HFFc6 (cell line): ENCODE measurements around the gene NCKAP5. TPM values are rescaled to one million over a fixed set of nuclear protein-coding genes. Genes with fewer than 3 reads are reported as not detected.
"Not testable (repeated sequence)": the region's sequence is repeated elsewhere in the genome, so short reads cannot be mapped to it uniquely, and the experiment has no call there.

Source experiments
- DNase-seq: peaks from one replicate; pipeline ENCODE4 v3.0.0-alpha.2; 2018
- H3K27ac Mint-ChIP-seq: 2 replicates; pipeline ENCODE4 v1.8.0; 2020; ENCODE audit warnings: mild to moderate bottlenecking, mixed read lengths
- H3K27me3 Mint-ChIP-seq: 2 replicates; pipeline ENCODE4 v1.8.0; 2021; ENCODE audit warnings: mild to moderate bottlenecking, moderate library complexity, mixed read lengths; ENCODE audit not compliant: insufficient read depth
- H3K36me3 Mint-ChIP-seq: 2 replicates; pipeline ENCODE4 v1.8.0; 2021; ENCODE audit warnings: low read depth, mixed read lengths
- H3K4me1 Mint-ChIP-seq: 2 replicates; pipeline ENCODE4 v1.8.0; 2020; ENCODE audit warnings: low read depth, mixed read lengths
- H3K4me3 Mint-ChIP-seq: 2 replicates; pipeline ENCODE4 v1.8.0; 2020; ENCODE audit warnings: mild to moderate bottlenecking, moderate library complexity, mixed read lengths
- H3K9me3 Mint-ChIP-seq: 2 replicates; pipeline ENCODE4 v1.8.0; 2020; ENCODE audit warnings: mild to moderate bottlenecking, mixed read lengths
- total RNA-seq, 6 experiments: library from RNA; stranded (reverse); fragmentation: NEBNext Ultra II Directional; extraction: Animal tissue kit (Norgen Biotek cat#: 25700); gene quantifications; 2 replicates in 1 of 6; 3 replicates in 5 of 6; pipeline ENCODE4 v1.2.3, GENCODE V29; 2021
- TF ChIP-seq, protein P1 (sequence below): fragments of 200-600 bp; sonication (generic); IDR thresholded peaks from 2 replicates; pipeline ENCODE4 v1.5.0; 2021; ENCODE audit warnings: antibody characterized with exemption, mild to moderate bottlenecking

The NCKAP5 gene
- total RNA-seq, 6 experiments from 2014 or later: 0.31 to 4.0 (median 3.1) TPM

DNA sequence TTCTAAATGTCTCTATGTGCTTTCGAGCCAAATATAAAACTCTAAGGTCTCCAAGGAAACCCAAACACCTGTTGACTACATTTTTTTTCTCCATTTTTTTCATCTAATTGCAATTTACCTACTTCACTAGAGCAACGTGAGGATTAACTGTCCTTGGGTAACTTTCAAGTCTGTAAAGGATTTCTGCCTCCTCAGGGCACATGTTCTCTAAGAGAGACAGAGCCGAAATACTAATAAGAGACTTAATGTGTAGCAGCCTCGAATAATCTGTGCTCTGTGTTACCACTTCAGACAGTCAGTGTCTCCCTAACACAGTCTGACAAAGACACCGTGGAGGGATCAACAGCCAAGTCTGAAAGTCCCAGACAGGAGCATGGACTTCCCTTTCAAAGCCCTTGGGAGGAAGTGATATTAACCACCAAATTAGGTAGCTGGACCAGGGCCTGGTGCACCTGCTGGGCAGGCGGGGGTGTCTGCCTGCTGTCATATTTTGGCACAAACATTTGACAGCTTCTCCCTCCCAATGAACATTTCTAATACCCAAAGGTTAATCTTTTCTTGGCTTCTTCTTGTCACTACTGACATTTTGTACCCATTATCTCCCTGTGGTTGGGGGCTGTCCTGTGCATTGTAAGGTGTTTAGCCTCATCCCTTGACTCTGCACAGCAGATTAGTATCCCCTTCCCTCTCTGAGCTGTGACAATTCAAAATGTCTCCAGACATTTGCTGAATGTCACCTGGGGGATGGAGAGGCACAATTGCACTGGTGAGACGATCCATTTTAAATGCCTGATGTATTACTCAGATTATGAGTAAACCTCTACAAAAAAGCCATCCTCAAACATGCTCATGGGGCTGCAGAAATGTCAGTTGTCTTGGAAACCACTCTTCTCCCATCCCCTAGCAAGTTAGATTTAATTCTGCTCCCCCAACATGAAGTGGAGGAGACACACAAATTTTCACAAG is 852.6 kb downstream of the NCKAP5 start:
- Mint-ChIP-seq H3K9me3 (peaks cover 3% of the 10 kb centered on the region; the same call in 1 of the 2 replicates), H3K27me3 (peaks cover 2% of the 10 kb centered on the region; the same call in 1 of the 2 replicates), H3K4me1 (peaks cover 27% of the 10 kb centered on the region; the same call in 1 of the 2 replicates), H3K4me3 (no peak overlapping the region), H3K27ac (no peak overlapping the region), H3K36me3 (no peaks in the 10 kb centered on the region)
- TF ChIP-seq, protein P1, sequence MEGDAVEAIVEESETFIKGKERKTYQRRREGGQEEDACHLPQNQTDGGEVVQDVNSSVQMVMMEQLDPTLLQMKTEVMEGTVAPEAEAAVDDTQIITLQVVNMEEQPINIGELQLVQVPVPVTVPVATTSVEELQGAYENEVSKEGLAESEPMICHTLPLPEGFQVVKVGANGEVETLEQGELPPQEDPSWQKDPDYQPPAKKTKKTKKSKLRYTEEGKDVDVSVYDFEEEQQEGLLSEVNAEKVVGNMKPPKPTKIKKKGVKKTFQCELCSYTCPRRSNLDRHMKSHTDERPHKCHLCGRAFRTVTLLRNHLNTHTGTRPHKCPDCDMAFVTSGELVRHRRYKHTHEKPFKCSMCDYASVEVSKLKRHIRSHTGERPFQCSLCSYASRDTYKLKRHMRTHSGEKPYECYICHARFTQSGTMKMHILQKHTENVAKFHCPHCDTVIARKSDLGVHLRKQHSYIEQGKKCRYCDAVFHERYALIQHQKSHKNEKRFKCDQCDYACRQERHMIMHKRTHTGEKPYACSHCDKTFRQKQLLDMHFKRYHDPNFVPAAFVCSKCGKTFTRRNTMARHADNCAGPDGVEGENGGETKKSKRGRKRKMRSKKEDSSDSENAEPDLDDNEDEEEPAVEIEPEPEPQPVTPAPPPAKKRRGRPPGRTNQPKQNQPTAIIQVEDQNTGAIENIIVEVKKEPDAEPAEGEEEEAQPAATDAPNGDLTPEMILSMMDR: no peak
- no peak for DNase-seq

GRCh38 chr2:132703396-132703795 is 864.9 kb downstream of the NCKAP5 start:
- DNase-seq: no peak
- Mint-ChIP-seq H3K9me3 (no peaks in the 10 kb centered on the region), H3K4me1 (peaks cover 30% of the 10 kb centered on the region), H3K27me3 (no peaks in the 10 kb centered on the region; the same call in 1 of the 2 replicates), H3K27ac (no peak overlapping the region), H3K36me3 (no peaks in the 10 kb centered on the region), H3K4me3 (no peak overlapping the region)
- TF ChIP-seq, protein P1: no peak

- peaks cover 40% of the 10 kb centered on the region for H3K4me1 Mint-ChIP-seq
- H3K36me3 Mint-ChIP-seq: no peaks in the 10 kb centered on the region
- H3K9me3 Mint-ChIP-seq: no peaks in the 10 kb centered on the region
- DNase-seq: peak; percentile 32
- H3K27me3 Mint-ChIP-seq: no peaks in the 10 kb centered on the region; the same call in 1 of the 2 replicates
- TF ChIP-seq, protein P1: no peak
- peak overlapping the region; percentile 61; the same call in 1 of the 2 replicates for H3K4me3 Mint-ChIP-seq
- H3K27ac Mint-ChIP-seq: peak overlapping the region; percentile 45; the same call in 1 of the 2 replicates
These were observed 866.5 kb downstream of the NCKAP5 start for GRCh38 chr2:132701810-132702209.

DNA sequence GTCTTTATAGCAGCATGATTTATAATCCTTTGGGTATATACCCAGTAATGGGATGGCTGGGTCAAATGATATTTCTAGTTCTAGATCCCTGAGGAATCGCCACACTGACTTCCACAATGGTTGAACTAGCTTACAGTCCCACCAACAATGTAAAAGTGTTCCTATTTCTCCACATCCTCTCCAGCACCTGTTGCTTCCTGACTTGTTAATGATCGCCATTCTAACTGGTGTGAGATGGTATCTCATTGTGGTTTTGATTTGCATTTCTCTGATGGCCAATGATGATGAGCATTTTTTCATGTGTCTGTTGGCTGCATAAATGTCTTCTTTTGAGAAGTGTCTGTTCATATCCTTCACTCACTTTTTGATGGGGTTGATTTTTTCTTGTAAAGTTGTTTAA is 868.5 kb downstream of the NCKAP5 start:
- H3K36me3 Mint-ChIP-seq, H3K27ac Mint-ChIP-seq, DNase-seq, H3K27me3 Mint-ChIP-seq, H3K9me3 Mint-ChIP-seq, H3K4me3 Mint-ChIP-seq: not testable (repeated sequence)
- H3K4me1 Mint-ChIP-seq: peaks cover 48% of the 10 kb centered on the region

DNA sequence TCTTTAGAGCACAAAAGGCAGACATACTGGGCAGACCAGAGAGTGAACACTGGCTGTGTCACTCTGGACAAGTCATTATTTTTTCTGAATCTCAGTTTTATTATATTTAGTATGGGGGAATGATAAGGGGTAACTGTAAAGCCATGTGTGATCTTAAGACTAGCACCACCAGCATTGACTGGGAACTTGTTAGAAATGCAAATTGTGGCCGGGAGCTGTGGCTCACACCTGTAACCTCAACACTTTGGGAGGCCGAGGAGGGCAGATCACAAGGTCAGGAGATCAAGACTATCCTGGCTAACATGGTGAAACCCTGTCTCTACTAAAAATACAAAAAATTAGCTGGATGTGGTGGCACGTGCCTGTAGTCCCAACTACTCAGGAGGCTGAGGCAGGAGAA is 869.9 kb downstream of the NCKAP5 start:
- not testable (repeated sequence) for H3K27me3 Mint-ChIP-seq, H3K27ac Mint-ChIP-seq, H3K4me3 Mint-ChIP-seq, H3K36me3 Mint-ChIP-seq, DNase-seq, H3K9me3 Mint-ChIP-seq
- H3K4me1 Mint-ChIP-seq: peaks cover 48% of the 10 kb centered on the region

DNA sequence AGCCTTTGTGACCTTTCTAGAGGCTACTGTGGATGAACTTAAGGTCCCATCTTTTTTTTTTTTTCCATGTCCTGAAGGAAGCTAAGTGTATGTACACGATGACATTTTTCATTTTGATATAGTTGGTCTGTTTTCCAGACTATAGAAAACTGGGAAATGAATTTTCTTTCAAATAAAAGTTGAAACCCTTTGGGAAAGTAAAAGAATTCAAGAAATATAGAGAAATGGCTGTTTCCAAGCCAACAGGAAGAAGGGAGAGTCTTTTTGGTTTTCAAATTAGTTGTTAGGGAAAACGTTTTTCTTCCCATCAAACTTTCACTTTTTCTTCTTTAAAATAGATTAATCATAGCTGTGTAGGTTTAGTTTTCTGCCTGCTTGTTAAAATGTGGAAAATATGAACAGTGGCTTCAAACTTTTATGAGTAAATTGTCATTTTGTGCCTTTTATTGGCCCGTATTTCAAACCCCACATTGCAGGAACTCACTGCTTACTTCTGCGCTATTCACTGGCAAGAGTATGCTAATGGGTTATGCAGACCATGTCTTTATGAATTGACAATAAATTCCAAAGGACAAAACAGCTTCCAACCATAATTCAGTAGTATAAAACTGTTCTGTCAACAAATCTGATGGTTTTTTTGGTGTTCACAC is 870.6 kb downstream of the NCKAP5 start:
- Mint-ChIP-seq H3K27ac (no peak overlapping the region), H3K9me3 (no peaks in the 10 kb centered on the region), H3K4me3 (peak overlapping the region; percentile 28; the same call in 1 of the 2 replicates), H3K36me3 (no peaks in the 10 kb centered on the region), H3K27me3 (no peaks in the 10 kb centered on the region; the same call in 1 of the 2 replicates), H3K4me1 (peaks cover 50% of the 10 kb centered on the region)
- TF ChIP-seq, protein P1: no peak
- no peak for DNase-seq
